ENCODE data around the gene PLEKHA3. TPM values are rescaled to one million over a fixed set of nuclear protein-coding genes. Genes with fewer than 3 reads are reported as not detected.
A peak's percentile ranks its signal among the peaks of the same experiment; 100 is the strongest.

PLEKHA3 gene
- total RNA-seq, 1 donor from 2014 or later, result 31.6 TPM

GRCh38 chr2:178530131-178530530, 49.9 kb downstream of the PLEKHA3 start:
- intact Hi-C loops (cut with micrococcal nuclease), result loop anchor here (1.0 to 5.0 kb wide), 6 partner anchors 8 to 502 kb away; partner anchors contain the start of gene FKBP7
- Mint-ChIP-seq H3K4me1 (ENCODE audit: low read depth) (peaks cover 46% of the 10 kb centered on the region), H3K27ac (peak overlapping the region; percentile 60), H3K27me3 (ENCODE audit: insufficient read depth) (no peaks in the 10 kb centered on the region), H3K36me3 (ENCODE audit: low read depth) (peaks cover 39% of the 10 kb centered on the region), H3K9me3 (peaks cover 3% of the 10 kb centered on the region), H3K4me3 (no peak overlapping the region)
- no peak for DNase-seq (ENCODE audit: low spot score)

- intact Hi-C loops (cut with micrococcal nuclease), result loop anchor here (1.0 to 5.0 kb wide), 6 partner anchors 8 to 502 kb away; partner anchors contain the start of gene FKBP7
- H3K4me1 Mint-ChIP-seq (ENCODE audit: low read depth), result peaks cover 43% of the 10 kb centered on the region
Observed at GRCh38 chr2:178530625-178531142, 50.4 kb downstream of the PLEKHA3 start.

GRCh38 chr2:178531168-178531567, 50.9 kb downstream of the PLEKHA3 start:
- intact Hi-C loops (cut with micrococcal nuclease), result loop anchor here (2.0 to 5.0 kb wide), 3 partner anchors 52 to 501 kb away; partner anchors contain the start of gene FKBP7
- Mint-ChIP-seq H3K36me3 (ENCODE audit: low read depth) (peaks cover 42% of the 10 kb centered on the region), H3K27me3 (ENCODE audit: insufficient read depth) (no peaks in the 10 kb centered on the region), H3K4me3 (peak overlapping the region; percentile 1), H3K27ac (peak overlapping the region; percentile 60), H3K4me1 (ENCODE audit: low read depth) (peaks cover 38% of the 10 kb centered on the region), H3K9me3 (peaks cover 3% of the 10 kb centered on the region)
- DNase-seq (ENCODE audit: low spot score), result no peak

More at GRCh38 chr2:178530625-178531142, 50.4 kb downstream of the PLEKHA3 start:
- H3K27me3 Mint-ChIP-seq (ENCODE audit: insufficient read depth), result no peaks in the 10 kb centered on the region
- peaks cover 41% of the 10 kb centered on the region for H3K36me3 Mint-ChIP-seq (ENCODE audit: low read depth)
- peak; percentile 44 for DNase-seq (ENCODE audit: low spot score)
- peaks cover 3% of the 10 kb centered on the region for H3K9me3 Mint-ChIP-seq
- peak overlapping the region; percentile 60 for H3K27ac Mint-ChIP-seq
- peak overlapping the region; percentile 1 for H3K4me3 Mint-ChIP-seq

- intact Hi-C loops (cut with micrococcal nuclease), result no loop called here
- no peak overlapping the region for H3K4me3 Mint-ChIP-seq
- H3K27me3 Mint-ChIP-seq (ENCODE audit: insufficient read depth), result no peaks in the 10 kb centered on the region
- peaks cover 18% of the 10 kb centered on the region for H3K4me1 Mint-ChIP-seq (ENCODE audit: low read depth)
- no peak for DNase-seq (ENCODE audit: low spot score)
- H3K36me3 Mint-ChIP-seq (ENCODE audit: low read depth), result peaks cover 61% of the 10 kb centered on the region
- H3K9me3 Mint-ChIP-seq, result peaks cover 3% of the 10 kb centered on the region
- H3K27ac Mint-ChIP-seq, result no peak overlapping the region
Observed at GRCh38 chr2:178536037-178536436, 55.8 kb downstream of the PLEKHA3 start.

- no peaks in the 10 kb centered on the region for H3K27me3 Mint-ChIP-seq (ENCODE audit: insufficient read depth)
- peaks cover 8% of the 10 kb centered on the region for H3K4me1 Mint-ChIP-seq (ENCODE audit: low read depth)
- peaks cover 44% of the 10 kb centered on the region for H3K36me3 Mint-ChIP-seq (ENCODE audit: low read depth)
- no peak for DNase-seq (ENCODE audit: low spot score)
- no peak overlapping the region for H3K27ac Mint-ChIP-seq
- intact Hi-C loops (cut with micrococcal nuclease), result no loop called here
- no peak overlapping the region for H3K4me3 Mint-ChIP-seq
- H3K9me3 Mint-ChIP-seq, result no peaks in the 10 kb centered on the region
Observed at GRCh38 chr2:178542161-178542560, 61.9 kb downstream of the PLEKHA3 start.

- Mint-ChIP-seq H3K4me3 (no peak overlapping the region), H3K27me3 (ENCODE audit: insufficient read depth) (no peaks in the 10 kb centered on the region), H3K27ac (no peak overlapping the region), H3K9me3 (no peaks in the 10 kb centered on the region), H3K4me1 (ENCODE audit: low read depth) (peaks cover 8% of the 10 kb centered on the region), H3K36me3 (ENCODE audit: low read depth) (peaks cover 45% of the 10 kb centered on the region)
- intact Hi-C loops (cut with micrococcal nuclease), result no loop called here
- no peak for DNase-seq (ENCODE audit: low spot score)
Observed at GRCh38 chr2:178542569-178542968, 62.3 kb downstream of the PLEKHA3 start.

GRCh38 chr2:178550352-178550751, 70.1 kb downstream of the PLEKHA3 start:
- Mint-ChIP-seq H3K4me3 (no peak overlapping the region), H3K27me3 (ENCODE audit: insufficient read depth) (no peaks in the 10 kb centered on the region), H3K4me1 (ENCODE audit: low read depth) (peaks cover 13% of the 10 kb centered on the region), H3K9me3 (no peaks in the 10 kb centered on the region), H3K27ac (no peak overlapping the region), H3K36me3 (ENCODE audit: low read depth) (peaks cover 33% of the 10 kb centered on the region)
- intact Hi-C loops (cut with micrococcal nuclease), result no loop called here
- no peak for DNase-seq (ENCODE audit: low spot score)

GRCh38 chr2:178553047-178553446, 72.8 kb downstream of the PLEKHA3 start:
- Mint-ChIP-seq H3K36me3 (ENCODE audit: low read depth) (peaks cover 27% of the 10 kb centered on the region), H3K9me3 (no peaks in the 10 kb centered on the region), H3K27me3 (ENCODE audit: insufficient read depth) (no peaks in the 10 kb centered on the region), H3K27ac (no peak overlapping the region), H3K4me1 (ENCODE audit: low read depth) (peaks cover 13% of the 10 kb centered on the region), H3K4me3 (no peak overlapping the region)
- intact Hi-C loops (cut with micrococcal nuclease), result no loop called here
- no peak for DNase-seq (ENCODE audit: low spot score)

Other genes with a start within 250 kb of the PLEKHA3 start
- 45.1 and 50.5 TPM in 2 replicates for gene PRKRA, start 29.3 kb upstream of the PLEKHA3 start, total RNA-seq
- 1.1 and 2.5 TPM in 2 replicates for gene PJVK, start 29.1 kb upstream of the PLEKHA3 start, total RNA-seq
- gene FKBP7, start 1.9 kb upstream of the PLEKHA3 start, total RNA-seq, result 2.9 and 4.5 TPM in 2 replicates